GM23338 (cell line): Measurements from ENCODE around the gene PARP3. TPM values are rescaled to one million over a fixed set of nuclear protein-coding genes. Genes with fewer than 3 reads are reported as not detected.

Experiments
- ATAC-seq: fragments of 200-7000 bp; cut with Tn5 transposase; 3 replicates; pipeline ENCODE4 v1.9.1; 2020
- DNase-seq: peaks from one replicate; pipeline ENCODE4 v3.0.0-alpha.2; 2015; ENCODE audit warnings: low spot score
- H2AFZ ChIP-seq: fragments of 200-600 bp; sonication (generic); 2 replicates; pipeline ENCODE4 v1.8.0; 2016; ENCODE audit warnings: antibody characterized with exemption, mild to moderate bottlenecking, moderate library complexity
- H3F3A ChIP-seq: fragments of 200-600 bp; sonication (generic); replicated peaks from 2 replicates; pipeline ENCODE4 v1.8.0; 2017; ENCODE audit warnings: antibody characterized with exemption, mixed run types, low read depth
- H3K27ac ChIP-seq: fragments of 200-600 bp; sonication (generic); 2 replicates; pipeline ENCODE4 v1.6.1; 2016; ENCODE audit warnings: low read depth
- H3K27me3 ChIP-seq: fragments of 200-600 bp; sonication (generic); 2 replicates; pipeline ENCODE4 v1.8.0; 2016; ENCODE audit warnings: mild to moderate bottlenecking, mixed run types, moderate library complexity; ENCODE audit not compliant: insufficient read depth
- H3K36me3 ChIP-seq: fragments of 200-600 bp; sonication (generic); 2 replicates; pipeline ENCODE4 v1.8.0; 2016; ENCODE audit warnings: mild to moderate bottlenecking; ENCODE audit not compliant: insufficient read depth
- H3K4me1 ChIP-seq: fragments of 200-600 bp; sonication (generic); 2 replicates; pipeline ENCODE4 v1.8.0; 2016; ENCODE audit warnings: mild to moderate bottlenecking, moderate library complexity; ENCODE audit not compliant: insufficient read depth
- H3K4me2 ChIP-seq: fragments of 200-600 bp; sonication (generic); 2 replicates; pipeline ENCODE4 v1.7.1; 2017; ENCODE audit warnings: mixed run types
- H3K4me3 ChIP-seq: fragments of 200-600 bp; sonication (generic); 2 replicates; pipeline ENCODE4 v1.6.1; 2016; ENCODE audit warnings: mixed run types
- H3K79me2 ChIP-seq: fragments of 200-600 bp; sonication (generic); replicated peaks from 2 replicates; pipeline ENCODE4 v1.8.0; 2017; ENCODE audit warnings: mild to moderate bottlenecking; ENCODE audit not compliant: insufficient read depth
- H3K9me2 ChIP-seq: fragments of 200-600 bp; sonication (generic); 2 replicates; pipeline ENCODE4 v1.8.0; 2017; ENCODE audit not compliant: insufficient read depth
- H4K20me1 ChIP-seq: fragments of 200-600 bp; sonication (generic); replicated peaks from 2 replicates; pipeline ENCODE4 v1.8.0; 2017; ENCODE audit warnings: mild to moderate bottlenecking; ENCODE audit not compliant: insufficient read depth
- H3K27ac Mint-ChIP-seq: 2 replicates; pipeline ENCODE4 v1.8.0; 2020; ENCODE audit warnings: inconsistent platforms, mild to moderate bottlenecking, moderate library complexity, mixed read lengths
- H3K27me3 Mint-ChIP-seq: 3 replicates; pipeline ENCODE4 v1.8.0; 2022; ENCODE audit warnings: low read depth, mild to moderate bottlenecking, moderate library complexity, mixed read lengths, inconsistent platforms; ENCODE audit not compliant: insufficient read depth, poor library complexity
- H3K36me3 Mint-ChIP-seq: 3 replicates; pipeline ENCODE4 v1.8.0; 2021; ENCODE audit warnings: low read depth, mild to moderate bottlenecking, inconsistent platforms, moderate library complexity, mixed read lengths
- H3K4me1 Mint-ChIP-seq: 3 replicates; pipeline ENCODE4 v1.8.0; 2020; ENCODE audit warnings: mild to moderate bottlenecking, inconsistent platforms, mixed read lengths
- H3K4me3 Mint-ChIP-seq: 3 replicates; pipeline ENCODE4 v1.8.0; 2021; ENCODE audit warnings: moderate library complexity, mild to moderate bottlenecking, inconsistent platforms, mixed read lengths
- H3K9me3 Mint-ChIP-seq: 3 replicates; pipeline ENCODE4 v1.8.0; 2020; ENCODE audit warnings: moderate library complexity, mild to moderate bottlenecking, inconsistent platforms, mixed read lengths
- CREB1 ChIP-seq: fragments of 250-450 bp; sonication (Bioruptor Pico); IDR thresholded peaks from 2 replicates; pipeline ENCODE4 v1.5.0; 2020; ENCODE audit warnings: low read depth, mild to moderate bottlenecking, moderate library complexity
- CTCF ChIP-seq, 2 experiments: fragments of 200-600 bp in 1 of 2; sonication (generic) in 1 of 2; conservative IDR thresholded peaks; 2 replicates each; pipeline versions ENCODE4 v1.5.1 to v1.6.1; 2016 to 2017; ENCODE audit warnings: antibody characterized with exemption in 2 of 2, low read depth in 2 of 2, mild to moderate bottlenecking in 2 of 2, moderate library complexity in 1 of 2
- ETS1 ChIP-seq: IDR thresholded peaks from 2 replicates; pipeline ENCODE4 v1.6.1; 2016; ENCODE audit warnings: antibody characterized with exemption
- EZH2 ChIP-seq: fragments of 200-600 bp; sonication (generic); IDR thresholded peaks from one replicate; pipeline ENCODE4 v1.8.0; 2017; ENCODE audit warnings: antibody characterized with exemption, mild to moderate bottlenecking, low read depth; ENCODE audit not compliant: unreplicated experiment
- EZH2phosphoT487 ChIP-seq: fragments of 200-600 bp; sonication (generic); IDR thresholded peaks from one replicate; pipeline ENCODE4 v1.8.1; 2018; ENCODE audit warnings: antibody characterized with exemption; ENCODE audit not compliant: unreplicated experiment
- JUNB ChIP-seq: IDR thresholded peaks from one replicate; pipeline ENCODE4 v1.6.1; 2016; ENCODE audit warnings: antibody characterized with exemption; ENCODE audit not compliant: unreplicated experiment
- NANOG ChIP-seq: IDR thresholded peaks from 2 replicates; pipeline ENCODE4 v1.6.1; 2016; ENCODE audit warnings: antibody characterized with exemption, borderline replicate concordance
- POLR2AphosphoS5 ChIP-seq: IDR thresholded peaks from 2 replicates; pipeline ENCODE4 v1.6.1; 2016; ENCODE audit warnings: antibody characterized with exemption, low read depth
- REST ChIP-seq: IDR thresholded peaks from one replicate; pipeline ENCODE4 v1.6.1; 2018; ENCODE audit warnings: antibody characterized with exemption; ENCODE audit not compliant: unreplicated experiment
- STAT1 ChIP-seq: IDR thresholded peaks from one replicate; pipeline ENCODE4 v1.6.1; 2016; ENCODE audit warnings: antibody characterized with exemption; ENCODE audit not compliant: unreplicated experiment
- ZNF114 ChIP-seq: fragments of 250-450 bp; sonication (Bioruptor Pico); IDR thresholded peaks from 2 replicates; pipeline ENCODE4 v1.5.0; 2020; ENCODE audit warnings: mild to moderate bottlenecking, moderate library complexity
- ZNF331 ChIP-seq: fragments of 250-450 bp; sonication (Bioruptor Pico); IDR thresholded peaks from 2 replicates; pipeline ENCODE4 v1.5.0; 2020; ENCODE audit warnings: low read depth, mild to moderate bottlenecking, moderate library complexity
- ZNF462 ChIP-seq: fragments of 250-450 bp; sonication (Bioruptor Pico); IDR thresholded peaks from 2 replicates; pipeline ENCODE4 v1.5.0; 2020; ENCODE audit warnings: mild to moderate bottlenecking, moderate library complexity
- polyA plus RNA-seq: library from polyadenylated mRNA; unstranded; fragments of >200 nt; fragmentation: Nextera tagmentation; extraction: Ambion mirVana; gene quantifications from 2 replicates; pipeline ENCODE4 v1.2.1, GENCODE V29; 2016
- total RNA-seq: library from RNA; depleted of rRNA; stranded (reverse); fragments of >200 nt; shearing (Covaris generic); gene quantifications from 2 replicates; pipeline ENCODE4 v1.2.3, GENCODE V29; 2014

The PARP3 gene
- total and polyA plus RNA-seq, 2 experiments from 2014 or later = 0.76 to 1.1 TPM

GRCh38 chr3:51904034-51904823 lies 37.9 kb upstream of the PARP3 start:
- no peak for ATAC-seq
- no peak for DNase-seq
- Mint-ChIP-seq H3K27me3 (peaks cover 15% of the 10 kb centered on the region), H3K4me1 (peaks cover 9% of the 10 kb centered on the region; the same call in 2 of the 3 replicates), H3K9me3 (peaks cover 44% of the 10 kb centered on the region), H3K27ac (no peak overlapping the region; the same call in 1 of the 2 replicates), H3K36me3 (peaks cover 14% of the 10 kb centered on the region; the same call in 2 of the 3 replicates), H3K4me3 (no peak overlapping the region)
- no peak overlapping the region for H2AFZ ChIP-seq
- H3K4me1 ChIP-seq = peaks cover 7% of the 10 kb centered on the region; the same call in 1 of the 2 replicates
- no peaks in the 10 kb centered on the region; the same call in 1 of the 2 replicates for H3K9me2 ChIP-seq
- H3K27ac ChIP-seq = no peak overlapping the region
- no peaks in the 10 kb centered on the region; the same call in 1 of the 2 replicates for H3K36me3 ChIP-seq
- H3K4me2 ChIP-seq = no peak overlapping the region
- no peaks in the 10 kb centered on the region for H4K20me1 ChIP-seq
- H3K79me2 ChIP-seq = no peaks in the 10 kb centered on the region
- no peak overlapping the region for H3K4me3 ChIP-seq
- H3F3A ChIP-seq = no peaks in the 10 kb centered on the region
- no peaks in the 10 kb centered on the region for H3K27me3 ChIP-seq
- TF ChIP-seq EZH2phosphoT487 = no peak
- TF ChIP-seq POLR2AphosphoS5 = no peak
- TF ChIP-seq ETS1 = no peak
- no peak for TF ChIP-seq ZNF114
- no peak for TF ChIP-seq REST
- no peak for TF ChIP-seq EZH2
- TF ChIP-seq ZNF331 (CRISPR knock-in tag) = no peak
- TF ChIP-seq ZNF462 (CRISPR knock-in tag) = no peak
- no peak for TF ChIP-seq JUNB
- no peak for TF ChIP-seq STAT1
- no peak for TF ChIP-seq CTCF (conservative IDR thresholded peaks at IDR 0.05; ENCODE audit: low read depth in 2 of 2)
- no peak for TF ChIP-seq CREB1 (CRISPR knock-in tag)
- TF ChIP-seq NANOG = no peak
